Ecto neural progenitor cell (in vitro differentiated cells): ENCODE measurements around the gene NWD2.
"Not testable (repeated sequence)": the region's sequence is repeated elsewhere in the genome, so short reads cannot be mapped to it uniquely, and the experiment has no call there.

Experiments
- DNase-seq: peaks from one replicate; pipeline ENCODE4 v3.0.0-alpha.2; 2018; ENCODE audit warnings: low spot score

The NWD2 gene, protein sequence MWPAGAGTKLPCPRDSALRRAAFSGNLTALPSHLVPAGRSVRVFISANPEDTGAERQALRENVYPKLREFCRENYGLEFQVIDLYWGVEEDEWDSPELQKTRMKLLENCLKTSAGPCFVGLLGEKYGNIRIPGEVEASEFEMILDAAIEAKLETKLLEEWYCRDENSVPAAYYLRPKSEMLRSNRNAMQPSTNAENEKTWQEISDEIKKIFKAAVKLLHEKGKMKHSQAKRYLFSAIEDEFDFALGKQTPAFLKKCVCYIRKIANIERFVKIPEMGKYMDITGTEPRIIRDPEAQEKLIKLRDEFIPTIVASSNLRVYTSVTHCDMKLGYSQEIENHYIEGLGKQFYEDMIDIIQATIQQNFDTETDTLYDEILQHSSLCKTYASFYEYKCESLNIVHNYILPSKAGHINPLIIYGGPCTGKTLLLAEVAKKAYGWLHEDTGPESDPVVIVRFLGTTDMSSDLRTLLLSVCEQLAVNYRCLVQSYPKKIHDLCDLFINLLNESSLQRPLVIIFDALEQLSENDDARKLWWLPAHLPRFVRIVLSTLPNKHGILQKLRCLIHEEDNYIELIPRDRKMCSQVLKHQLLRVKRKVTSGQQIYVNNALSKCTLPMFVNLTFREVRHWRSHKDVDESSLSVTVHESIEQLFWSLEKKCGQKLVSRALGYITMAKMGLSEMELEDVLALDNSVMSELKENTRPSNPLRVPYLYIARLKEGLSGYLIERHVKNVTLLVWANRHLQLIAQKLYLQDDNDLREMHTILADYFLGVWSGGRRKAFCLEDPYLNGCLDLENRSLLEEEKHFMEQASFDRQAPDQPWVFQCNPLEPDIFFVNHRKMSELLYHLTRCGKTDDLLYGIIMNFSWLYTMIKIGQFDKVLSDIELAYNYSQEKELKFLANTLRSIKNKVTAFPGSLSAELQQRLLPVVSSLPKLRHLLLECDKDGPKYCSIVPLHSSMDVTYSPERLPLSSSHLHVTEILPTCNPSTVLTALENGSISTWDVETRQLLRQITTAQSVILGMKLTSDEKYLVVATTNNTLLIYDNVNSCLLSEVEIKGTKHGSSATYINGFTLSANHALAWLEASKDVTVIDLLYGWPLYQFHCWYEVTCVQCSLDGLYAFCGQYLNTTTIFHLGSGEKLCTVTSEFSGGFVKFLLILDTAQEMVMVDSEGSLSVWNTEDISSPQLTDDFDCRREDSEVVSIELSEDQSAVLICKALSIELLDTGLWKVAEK (N-terminal part only)

DNA sequence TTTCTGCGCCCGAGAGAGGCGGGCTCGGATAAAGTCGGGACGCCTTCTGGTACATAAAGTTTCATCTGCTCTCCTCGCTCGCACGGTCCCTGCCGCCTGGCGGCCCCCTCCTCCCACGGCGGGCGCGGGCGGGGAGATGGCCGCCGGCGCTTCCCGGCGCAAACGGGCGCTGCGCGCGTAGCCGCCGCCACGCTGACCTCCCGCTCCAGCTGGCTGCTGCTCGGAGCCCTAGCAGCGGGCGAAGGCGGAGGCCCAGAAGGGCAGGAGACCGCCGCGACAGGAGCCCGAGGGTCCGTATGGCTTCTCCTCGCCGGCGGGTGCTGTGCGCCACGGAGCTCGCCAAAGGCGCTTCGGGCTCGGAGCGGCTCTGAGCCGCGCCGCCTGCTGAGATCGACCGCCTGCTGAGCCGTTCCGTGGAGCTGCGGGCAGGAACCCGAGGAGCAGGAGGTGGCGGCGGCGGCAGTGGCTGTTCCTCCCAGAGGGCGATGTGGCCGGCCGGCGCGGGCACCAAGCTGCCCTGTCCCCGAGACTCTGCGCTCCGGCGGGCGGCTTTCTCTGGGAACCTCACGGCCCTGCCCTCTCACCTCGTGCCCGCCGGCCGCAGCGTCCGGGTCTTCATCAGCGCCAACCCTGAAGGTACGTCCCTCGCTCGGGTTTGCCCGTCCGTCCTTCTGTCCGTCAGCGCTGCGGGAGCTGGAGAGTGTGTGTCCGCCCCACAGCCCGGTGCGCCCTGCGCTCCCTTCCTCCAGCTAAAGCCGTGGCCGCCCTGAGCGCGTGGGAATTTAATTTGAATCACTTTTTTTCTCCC lies at the start of gene NWD2:
Gene NWD2, plus strand, starts transcription at position 161 of the 808 bp plus-strand sequence. Its CDS starts 325 bp downstream, at position 486.
- peak; percentile 74 for DNase-seq

DNA sequence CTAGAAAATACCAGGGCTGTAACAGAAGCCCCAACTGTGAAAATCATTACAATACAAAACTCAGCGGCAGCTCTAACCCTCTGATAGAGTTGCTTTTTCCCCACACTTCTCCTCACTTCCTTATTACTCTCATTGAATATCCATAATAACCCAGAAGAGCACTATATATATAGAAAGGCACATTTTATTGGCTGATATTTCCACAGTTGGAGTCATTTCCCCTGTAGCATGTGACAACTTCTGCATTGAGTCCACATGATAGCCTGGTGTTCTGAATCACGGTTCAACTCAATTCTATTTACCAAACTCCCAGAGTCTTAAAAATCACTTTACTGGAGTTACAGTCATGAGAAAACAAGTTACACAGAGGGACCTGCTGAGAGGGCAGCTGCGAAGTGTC lies 46.6 kb upstream of the NWD2 start:
- DNase-seq = no peak

DNA sequence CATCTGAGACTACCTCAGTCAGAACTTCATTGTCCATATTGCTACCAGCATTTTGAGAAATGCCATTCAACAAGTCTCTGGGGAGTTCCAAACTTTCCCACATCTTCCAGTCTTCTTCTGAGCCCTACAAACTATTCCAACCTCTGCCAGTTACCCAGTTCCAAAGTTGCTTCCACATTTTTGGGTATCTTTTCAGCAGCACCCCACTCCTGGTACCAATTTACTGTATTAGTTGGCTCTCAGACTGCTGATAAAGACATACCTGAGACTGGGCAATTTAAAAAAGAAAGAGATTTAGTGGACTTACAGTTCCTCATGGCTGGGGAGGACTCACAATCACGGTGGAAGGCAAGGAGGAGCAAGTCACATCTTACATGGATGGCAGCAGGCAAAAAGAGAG lies 39.8 kb upstream of the NWD2 start:
- not testable (repeated sequence) for DNase-seq

DNA sequence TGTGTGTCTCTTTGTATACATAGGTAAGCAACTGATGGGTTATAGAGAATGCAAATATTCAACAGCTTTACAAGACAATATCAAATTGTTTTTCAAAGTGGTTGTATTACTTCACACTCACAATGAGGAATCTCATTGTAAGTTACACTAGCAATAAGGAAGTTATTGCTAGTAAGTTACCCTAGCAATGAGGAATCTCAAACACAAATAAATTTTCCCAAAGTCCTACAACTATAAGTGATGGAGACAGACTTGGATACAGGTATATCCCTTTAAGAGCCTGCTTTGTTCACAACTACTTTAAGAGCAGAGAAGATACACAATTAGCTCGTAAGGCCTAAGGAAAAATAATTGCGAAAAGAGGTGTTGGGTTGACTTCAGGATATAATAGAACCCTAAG lies 28.3 kb upstream of the NWD2 start:
- DNase-seq = no peak

DNA sequence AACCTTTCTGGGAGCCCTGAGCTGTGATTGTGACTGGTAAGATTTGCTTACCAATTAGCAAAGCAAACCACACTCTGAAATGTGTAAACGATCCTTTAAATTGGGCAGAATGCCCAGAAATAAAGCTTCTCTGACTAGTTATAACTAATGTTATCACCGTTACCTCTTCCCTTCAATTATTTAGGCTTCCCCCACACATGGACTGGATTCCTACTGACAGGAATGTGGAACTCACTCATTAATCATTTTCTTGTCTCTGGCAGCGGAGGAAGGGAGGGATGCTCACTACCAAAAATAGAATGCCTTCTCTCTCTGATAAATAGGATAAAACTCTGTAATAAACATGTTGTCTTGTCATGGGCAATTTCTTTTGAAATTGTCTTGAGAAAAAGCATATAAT lies 25.3 kb upstream of the NWD2 start:
- DNase-seq = no peak

DNA sequence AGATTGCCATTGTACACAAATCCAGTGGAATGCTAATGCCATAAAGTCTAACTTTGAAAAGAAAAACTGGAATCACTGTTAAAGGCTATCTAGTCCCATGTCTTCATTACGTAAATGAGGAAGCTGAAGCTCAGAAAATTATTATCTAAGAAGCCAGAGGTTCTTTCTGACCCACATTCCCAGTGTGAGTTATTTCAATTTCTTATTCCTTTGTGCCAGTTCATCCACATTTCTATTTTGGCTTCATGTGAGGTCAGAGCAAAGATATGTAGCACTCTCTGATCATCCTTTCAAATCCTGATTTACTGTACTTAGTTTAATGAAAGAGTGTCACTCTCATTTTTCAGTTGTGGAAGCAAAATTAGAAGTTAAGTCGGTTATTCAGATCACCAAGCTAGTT lies 24.6 kb upstream of the NWD2 start:
- no peak for DNase-seq

DNA sequence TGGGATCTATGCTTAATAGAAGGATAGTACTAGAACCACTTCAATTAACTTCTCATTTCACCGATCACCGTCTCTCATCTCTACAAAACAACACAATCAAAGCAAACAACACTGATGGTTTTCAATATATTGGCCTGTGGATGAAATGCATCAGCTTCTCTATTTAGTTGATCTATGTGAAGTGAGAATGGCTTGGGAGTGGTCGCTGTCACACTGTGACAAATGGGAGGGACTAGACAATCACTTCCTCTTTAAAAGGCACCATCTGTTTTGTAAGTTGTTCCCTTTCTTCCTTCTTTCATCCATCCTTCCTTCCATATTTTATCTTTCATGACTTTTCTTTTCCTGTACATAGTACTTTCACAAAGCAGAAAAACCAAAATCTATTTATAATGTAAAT lies 23.9 kb upstream of the NWD2 start:
- DNase-seq = no peak

DNA sequence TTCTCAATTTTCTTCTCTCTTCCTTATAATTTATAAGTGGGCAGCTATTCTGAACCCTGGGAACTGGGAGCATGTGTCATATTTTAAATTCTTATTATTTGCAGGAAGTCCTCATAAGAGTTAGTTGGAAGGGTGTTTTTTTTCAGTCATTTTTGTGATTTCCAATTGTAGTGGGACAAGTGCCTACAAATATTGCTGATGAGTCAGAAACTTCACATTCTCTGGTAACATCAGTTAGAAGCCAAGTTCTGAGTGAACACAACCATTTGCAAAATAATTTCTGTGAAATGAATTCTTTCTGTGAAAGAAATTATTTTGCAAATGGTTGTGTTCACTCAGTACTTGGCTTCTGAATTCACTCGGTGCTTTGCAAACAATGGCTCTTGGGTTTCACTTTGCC lies 20.8 kb upstream of the NWD2 start:
- no peak for DNase-seq

DNA sequence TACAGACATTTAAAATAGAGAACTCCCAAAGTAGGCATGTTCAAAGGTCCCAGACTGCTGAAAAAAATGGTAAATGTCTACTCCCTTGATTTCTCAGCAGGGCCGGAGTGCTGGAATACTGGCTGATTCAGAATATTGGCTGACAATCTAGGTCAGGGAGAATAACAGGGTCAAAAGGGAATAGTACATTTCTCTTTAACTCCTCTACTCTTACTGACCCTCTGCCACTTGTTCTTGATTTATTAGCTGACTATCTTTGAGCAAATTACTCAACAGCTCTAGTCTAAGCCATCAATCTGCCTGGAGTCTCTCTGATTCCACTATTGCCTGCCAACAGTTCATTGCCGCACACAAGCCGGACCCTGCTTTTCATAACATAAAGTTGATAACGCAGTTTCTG lies 19.7 kb upstream of the NWD2 start:
- no peak for DNase-seq

DNA sequence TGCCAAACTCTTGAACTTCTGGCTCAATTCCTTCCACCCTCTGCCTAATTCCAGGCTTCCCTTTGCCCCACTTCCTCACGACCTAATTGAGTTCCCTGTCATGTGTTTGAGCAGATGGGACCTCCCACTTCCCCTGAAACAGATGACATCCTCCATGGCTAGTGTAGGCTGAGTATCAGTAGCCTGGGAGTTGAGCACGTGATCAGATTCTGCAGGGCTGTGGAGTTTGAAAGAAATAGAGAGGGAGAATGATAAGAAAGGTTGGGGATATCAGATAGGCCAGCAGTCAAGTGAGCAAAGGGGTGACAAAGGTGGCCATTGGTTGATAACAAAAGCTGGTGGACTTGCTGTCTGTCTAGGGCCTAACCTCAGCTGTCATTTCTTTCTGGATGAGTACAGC lies 18.8 kb upstream of the NWD2 start:
- DNase-seq = no peak

DNA sequence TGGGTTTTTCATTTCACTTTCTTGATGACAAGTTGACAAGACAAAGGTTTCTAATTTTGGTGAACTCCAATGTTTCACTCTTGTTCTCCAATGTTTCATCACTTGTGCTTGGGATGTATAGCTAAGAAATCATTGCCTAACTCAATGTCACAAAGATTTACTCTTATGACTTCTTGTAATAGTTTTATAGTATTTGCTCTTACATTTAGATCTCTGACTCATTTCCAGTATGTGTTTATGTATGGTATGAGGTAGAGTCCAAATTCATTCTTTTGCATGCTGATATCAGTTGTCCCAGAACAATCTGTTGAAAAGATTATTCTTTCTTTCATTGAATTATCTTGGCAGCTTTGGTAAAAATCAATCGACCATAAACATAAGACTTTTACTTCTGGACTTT lies 12.2 kb upstream of the NWD2 start:
- DNase-seq = no peak

DNA sequence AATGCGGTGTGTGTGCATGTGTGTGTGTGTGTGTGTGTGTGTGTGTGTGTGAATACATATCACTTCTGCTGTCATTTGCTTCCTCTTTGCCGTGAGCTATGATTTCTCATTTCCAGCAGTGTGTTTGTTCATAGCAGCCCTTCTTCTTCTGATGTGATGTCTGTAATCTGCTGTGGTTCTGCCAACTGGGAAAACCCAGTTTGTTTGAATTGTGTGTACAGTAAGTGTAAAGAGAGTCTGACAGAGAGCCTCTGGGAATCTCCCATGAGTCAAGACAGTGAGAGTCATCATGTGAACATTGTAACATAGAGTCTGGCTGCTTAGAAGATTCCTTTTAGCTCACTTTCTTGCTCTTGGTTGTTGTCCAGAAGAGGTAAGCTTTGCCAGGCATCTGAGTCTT lies 8.4 kb upstream of the NWD2 start:
- DNase-seq = no peak

DNA sequence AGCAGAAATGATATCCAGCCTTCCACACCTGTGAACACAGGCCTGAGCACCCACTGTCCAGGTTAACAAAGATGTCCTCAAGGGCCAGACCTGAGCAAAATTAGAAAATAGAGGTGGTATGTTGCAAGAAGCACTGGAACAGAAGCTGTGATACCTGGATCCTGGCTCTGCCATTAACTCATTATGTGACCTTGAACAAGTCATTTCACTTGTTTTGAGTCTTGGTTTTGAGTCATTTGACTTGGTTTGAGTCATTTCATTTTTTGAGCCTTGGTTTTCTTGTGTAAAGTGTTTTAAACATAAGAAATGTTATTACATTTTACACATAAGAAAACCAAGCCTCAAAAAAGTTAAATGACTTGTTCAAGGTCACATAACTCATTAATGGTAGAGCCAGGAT lies 2.9 kb upstream of the NWD2 start:
- no peak for DNase-seq

DNA sequence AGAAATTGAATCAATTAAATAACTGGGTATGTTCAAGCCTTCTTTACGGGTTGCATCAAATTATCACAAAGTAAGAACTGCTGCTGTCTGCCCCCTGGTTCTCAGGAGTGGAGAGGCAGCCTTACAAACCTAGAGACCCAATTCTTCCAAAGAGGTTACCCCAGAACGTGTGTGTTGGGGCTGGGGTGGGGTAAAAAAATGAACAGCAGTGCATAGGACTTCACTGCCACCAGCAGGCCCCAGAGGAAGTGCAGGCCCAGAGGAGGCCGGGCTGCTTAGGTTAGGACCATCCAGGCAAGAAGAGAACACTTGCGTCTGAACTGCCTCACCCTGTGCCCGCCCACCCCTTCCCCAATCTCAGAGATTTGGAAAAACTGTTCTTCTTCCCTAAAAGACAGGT lies 1.5 kb upstream of the NWD2 start:
- DNase-seq = peak; percentile 52

DNA sequence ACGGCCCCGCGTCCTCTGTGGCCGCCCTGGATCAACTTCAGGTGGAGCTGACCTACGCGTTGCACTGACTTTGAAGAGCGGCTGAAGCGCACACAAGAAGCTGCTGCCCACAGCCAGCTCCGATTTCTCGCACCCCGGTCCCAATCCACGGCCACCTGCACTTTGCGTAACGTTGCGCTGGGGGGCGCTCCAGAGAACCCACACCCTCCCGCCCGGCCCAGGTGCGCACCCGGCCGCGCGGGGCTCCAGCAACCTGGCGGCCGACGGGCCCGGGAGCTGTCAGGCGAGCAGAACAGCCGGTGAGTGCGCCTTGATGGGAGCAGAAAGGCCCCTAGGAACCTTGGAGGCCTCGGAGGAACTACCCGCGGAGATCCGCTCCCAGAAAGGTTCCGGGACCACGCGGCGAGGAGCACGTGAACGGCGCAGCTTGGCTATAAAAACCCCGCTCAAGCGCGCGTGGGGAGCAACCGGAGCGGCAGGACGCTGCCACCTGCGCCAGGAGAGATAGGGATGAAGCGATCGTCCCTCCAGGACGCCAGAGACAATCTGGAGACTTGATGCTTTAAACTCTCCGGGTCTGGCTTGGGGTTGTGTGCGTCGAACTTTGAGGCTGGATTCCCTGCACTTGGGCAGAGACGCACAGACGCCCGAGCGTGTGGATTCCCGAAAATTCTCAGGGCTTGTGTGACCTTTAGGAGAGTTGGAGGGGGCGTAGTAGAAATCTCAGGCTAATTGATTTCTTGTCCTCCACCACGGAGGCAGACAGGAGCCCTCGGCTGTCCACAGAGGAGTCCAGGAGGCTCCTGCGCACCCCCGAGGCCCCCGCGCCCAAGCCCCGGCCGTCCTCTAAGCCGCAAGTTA lies 591 bp upstream of the NWD2 start:
- DNase-seq = peak; percentile 73

DNA sequence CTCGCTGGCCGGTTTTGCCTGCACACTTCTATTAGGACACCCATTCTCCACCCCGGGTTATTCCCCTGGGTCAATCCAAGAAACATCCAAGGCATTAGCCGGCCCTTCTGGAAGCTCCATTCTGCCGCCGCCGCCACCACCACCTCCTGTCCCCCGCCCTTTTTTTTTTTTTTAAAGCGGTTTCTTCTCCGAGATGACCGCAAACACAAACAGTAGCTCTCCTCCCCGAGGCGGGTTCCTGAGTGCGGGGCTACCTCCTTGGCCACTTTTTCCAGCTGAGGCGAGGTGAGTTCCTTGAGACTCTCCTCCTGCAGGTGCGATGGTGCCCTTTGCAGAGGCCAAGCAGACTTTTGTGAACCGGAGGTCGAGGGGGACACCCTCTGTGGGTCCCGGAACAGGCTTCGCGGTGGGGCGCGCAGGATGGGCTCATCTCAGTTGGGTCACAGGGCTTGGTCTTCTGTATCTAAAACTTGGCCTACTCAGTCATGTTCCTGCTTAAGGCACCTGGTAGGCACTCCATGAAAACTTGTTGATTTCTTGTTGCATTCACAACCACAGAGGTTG lies 930 bp downstream of the NWD2 start:
- DNase-seq = peak; percentile 49

DNA sequence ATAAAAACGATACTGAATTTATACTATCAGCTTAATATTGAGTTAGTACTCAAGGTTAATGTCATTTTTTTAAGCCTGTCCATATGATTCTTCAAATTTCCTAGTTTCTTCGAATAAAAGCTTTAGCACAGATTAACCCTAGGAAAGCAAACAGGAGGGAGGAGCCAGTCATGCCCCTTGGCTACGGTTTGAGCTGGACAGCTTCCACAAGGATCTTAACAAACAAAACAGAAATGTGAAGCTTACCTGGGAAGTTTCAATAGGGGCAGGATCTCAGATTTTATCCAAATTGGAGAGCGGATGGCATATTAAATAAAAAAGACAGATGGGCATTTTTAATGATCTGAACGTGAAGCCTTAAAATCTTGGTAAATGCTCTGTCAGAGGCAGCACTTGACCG lies 2.3 kb downstream of the NWD2 start:
- no peak for DNase-seq

DNA sequence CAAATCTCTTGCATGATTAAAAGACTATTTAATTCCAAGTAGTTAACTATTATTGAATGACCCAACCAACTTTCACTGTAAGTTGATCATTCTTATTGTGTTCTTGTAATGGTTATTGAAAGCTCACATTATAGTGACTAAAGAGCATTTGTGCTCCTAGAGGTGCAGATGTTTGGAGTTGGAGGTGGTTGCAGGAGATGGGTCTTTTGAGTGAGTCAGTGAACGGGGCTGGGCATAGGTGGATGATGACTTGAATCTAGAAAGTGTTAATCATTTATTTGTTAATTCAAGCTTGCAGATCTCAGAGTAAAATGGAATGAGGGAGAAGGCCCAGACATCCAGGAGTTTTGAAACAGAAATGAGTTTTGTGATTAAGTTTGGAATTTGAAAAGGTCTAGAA lies 13.7 kb downstream of the NWD2 start:
- no peak for DNase-seq

DNA sequence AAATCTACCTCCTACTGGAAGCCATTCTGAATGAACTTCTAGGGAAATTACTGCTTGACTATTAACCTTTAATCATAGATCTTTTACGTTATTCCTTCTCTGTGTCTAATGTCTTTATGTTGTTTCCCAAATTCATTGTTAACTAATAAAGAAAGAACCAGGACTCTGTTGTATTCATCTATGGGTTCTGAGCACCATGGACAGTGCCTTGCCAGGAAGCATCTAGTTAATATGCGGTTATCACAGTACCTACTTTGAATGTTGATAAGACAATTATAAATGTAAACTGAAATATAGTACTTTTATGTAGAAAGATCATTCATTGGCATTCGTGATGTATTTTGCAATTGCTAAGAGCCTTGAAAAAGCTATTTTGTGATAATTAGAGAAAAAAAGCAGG lies 23.8 kb downstream of the NWD2 start:
- DNase-seq = no peak

DNA sequence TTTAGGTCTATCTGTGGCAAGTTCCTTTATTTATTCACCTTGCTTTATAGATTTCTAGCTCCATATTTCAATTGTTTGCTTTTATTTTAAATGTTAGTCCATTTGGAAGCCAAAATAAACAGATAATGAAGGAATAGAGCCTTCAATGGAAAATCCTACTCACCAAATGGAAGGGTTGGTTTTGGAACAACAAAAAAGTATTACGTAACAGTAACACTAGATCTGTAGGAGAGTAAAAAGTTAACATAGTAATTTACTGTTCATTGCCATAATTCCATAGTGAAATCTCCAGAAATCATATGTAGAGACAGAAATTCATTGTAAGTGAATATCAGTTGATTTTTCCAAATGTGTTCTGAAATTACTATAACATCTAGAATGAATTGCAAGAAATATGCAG lies 34.6 kb downstream of the NWD2 start:
- no peak for DNase-seq
